Breast epithelium (tissue), 3 donors: ENCODE data around the gene TFB2M.
A peak's percentile ranks its signal among the peaks of the same experiment; 100 is the strongest.

Experiments used
- POLR2A ChIP-seq: fragments of 450-650 bp; IDR thresholded peaks from one replicate; pipeline ENCODE4 v1.6.1; 2016; ENCODE audit warnings: antibody characterized with exemption, mild to moderate bottlenecking, moderate library complexity
- POLR2AphosphoS5 ChIP-seq, 3 donors: sonication (generic); formaldehyde crosslinking; IDR thresholded peaks; one replicate each; pipeline ENCODE4 v1.6.1; 2017; ENCODE audit warnings: antibody characterized with exemption in 3 of 3
- TF ChIP-seq, protein P1 (sequence below), 3 donors: fragments of 450-650 bp; IDR thresholded peaks; one replicate each; pipeline ENCODE4 v1.5.1; 2016 to 2017; ENCODE audit warnings: antibody characterized with exemption in 3 of 3, mild to moderate bottlenecking in 3 of 3, moderate library complexity in 3 of 3

GRCh38 chr1:246497331-246497915 lies 68.6 kb downstream of the TFB2M start:
- TF ChIP-seq POLR2AphosphoS5 (IDR thresholded peaks at IDR 0.05): no peak
- TF ChIP-seq, protein P1, sequence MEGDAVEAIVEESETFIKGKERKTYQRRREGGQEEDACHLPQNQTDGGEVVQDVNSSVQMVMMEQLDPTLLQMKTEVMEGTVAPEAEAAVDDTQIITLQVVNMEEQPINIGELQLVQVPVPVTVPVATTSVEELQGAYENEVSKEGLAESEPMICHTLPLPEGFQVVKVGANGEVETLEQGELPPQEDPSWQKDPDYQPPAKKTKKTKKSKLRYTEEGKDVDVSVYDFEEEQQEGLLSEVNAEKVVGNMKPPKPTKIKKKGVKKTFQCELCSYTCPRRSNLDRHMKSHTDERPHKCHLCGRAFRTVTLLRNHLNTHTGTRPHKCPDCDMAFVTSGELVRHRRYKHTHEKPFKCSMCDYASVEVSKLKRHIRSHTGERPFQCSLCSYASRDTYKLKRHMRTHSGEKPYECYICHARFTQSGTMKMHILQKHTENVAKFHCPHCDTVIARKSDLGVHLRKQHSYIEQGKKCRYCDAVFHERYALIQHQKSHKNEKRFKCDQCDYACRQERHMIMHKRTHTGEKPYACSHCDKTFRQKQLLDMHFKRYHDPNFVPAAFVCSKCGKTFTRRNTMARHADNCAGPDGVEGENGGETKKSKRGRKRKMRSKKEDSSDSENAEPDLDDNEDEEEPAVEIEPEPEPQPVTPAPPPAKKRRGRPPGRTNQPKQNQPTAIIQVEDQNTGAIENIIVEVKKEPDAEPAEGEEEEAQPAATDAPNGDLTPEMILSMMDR (IDR thresholded peaks at IDR 0.05): peak; percentile 62 to 79 (median 77)
- TF ChIP-seq POLR2A: no peak
